Measurements from ENCODE around the gene NPFFR1.

DNA sequence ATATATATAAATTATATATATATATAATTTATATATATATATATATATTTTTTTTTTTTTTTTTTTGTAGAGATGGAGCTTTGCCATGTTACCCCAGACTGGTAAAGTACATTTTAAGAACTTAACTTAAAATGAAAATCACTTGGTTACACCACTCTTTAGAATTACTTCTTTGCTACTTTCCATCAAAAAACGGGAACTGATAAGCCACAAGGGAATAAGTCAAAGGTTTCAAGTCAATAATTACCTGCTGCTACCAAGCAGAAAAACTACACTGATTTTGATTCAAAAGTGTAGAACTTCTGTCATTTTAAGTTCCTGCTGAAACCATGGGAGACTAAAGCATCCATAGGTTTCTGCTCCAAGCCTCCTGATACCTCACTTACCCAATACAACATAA lies 62.8 kb downstream of the NPFFR1 start:
- TF ChIP-seq JUND (IDR thresholded peaks at IDR 0.05) (no peak), GABPA (IDR thresholded peaks at IDR 0.05 in 1 of 2, conservative IDR thresholded peaks at IDR 0.05 in 1 of 2) (no peak), TAF1 (conservative IDR thresholded peaks at IDR 0.05) (no peak), YY1 (IDR thresholded peaks at IDR 0.05) (no peak)
- TF ChIP-seq, protein P1, sequence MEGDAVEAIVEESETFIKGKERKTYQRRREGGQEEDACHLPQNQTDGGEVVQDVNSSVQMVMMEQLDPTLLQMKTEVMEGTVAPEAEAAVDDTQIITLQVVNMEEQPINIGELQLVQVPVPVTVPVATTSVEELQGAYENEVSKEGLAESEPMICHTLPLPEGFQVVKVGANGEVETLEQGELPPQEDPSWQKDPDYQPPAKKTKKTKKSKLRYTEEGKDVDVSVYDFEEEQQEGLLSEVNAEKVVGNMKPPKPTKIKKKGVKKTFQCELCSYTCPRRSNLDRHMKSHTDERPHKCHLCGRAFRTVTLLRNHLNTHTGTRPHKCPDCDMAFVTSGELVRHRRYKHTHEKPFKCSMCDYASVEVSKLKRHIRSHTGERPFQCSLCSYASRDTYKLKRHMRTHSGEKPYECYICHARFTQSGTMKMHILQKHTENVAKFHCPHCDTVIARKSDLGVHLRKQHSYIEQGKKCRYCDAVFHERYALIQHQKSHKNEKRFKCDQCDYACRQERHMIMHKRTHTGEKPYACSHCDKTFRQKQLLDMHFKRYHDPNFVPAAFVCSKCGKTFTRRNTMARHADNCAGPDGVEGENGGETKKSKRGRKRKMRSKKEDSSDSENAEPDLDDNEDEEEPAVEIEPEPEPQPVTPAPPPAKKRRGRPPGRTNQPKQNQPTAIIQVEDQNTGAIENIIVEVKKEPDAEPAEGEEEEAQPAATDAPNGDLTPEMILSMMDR (IDR thresholded peaks at IDR 0.05; ENCODE audit: low read depth, low read length, missing input control): no peak
